ENCODE data around the gene KPNA1.

The KPNA1 gene

DNA sequence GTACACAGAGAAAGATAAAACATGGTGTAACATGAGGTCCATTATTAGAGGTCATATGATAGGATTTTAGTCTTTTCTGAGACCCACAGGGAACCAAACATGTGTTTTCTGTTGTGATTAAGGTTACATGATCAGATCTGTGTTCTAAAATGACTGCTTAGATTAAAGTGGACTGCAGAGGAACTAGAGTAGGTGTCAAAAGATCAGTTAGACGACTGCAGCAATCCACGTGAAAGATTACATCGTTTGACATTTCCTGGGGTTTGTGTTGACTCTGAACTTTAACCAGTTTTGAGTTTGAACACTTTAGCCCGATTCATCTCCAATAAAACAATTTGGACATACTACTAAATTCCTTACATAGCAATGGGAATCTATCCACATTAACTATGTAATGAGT lies 136.8 kb downstream of the KPNA1 start:
- no peak for DNase-seq

DNA sequence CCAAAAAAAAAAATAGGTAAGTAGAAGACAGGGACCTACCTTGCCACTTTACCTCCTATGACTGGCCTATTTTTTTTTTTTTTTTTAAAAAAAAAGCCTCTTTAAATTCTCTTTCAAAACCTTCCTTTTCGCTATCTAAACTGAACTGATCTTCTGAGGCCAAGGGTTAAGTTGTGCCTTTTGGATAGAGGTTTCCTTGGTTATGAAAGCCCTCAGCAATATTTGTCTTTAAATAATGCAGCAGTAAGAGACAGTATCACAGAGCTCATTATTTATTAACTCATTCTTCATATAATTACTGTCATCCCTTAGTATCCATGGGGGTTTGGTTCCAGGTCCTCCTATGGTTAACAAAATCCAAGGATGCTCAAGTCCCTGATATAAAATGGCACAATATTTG lies 140.7 kb downstream of the KPNA1 start:
- no peak for DNase-seq
